ENCODE results near the gene IKZF2.

DNA sequence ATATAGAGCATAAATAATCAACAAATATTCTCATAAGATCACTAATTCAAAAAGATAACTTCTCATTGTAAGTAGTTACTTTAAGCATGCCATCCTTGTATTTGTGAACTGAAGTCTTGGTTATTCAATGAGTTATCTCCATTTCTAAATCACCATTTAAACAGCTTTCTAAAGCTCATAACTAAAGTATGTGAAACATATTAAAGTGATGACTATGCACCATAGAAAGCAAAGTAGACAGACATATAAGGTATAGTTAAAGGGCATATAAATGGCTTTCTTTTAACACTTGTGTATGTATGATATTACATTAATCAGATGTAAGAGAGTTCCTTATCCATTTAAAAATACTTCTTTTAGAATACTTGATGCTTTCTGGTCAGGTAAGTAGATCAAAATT is 83.5 kb downstream of the IKZF2 start:
- TF ChIP-seq, protein P1, sequence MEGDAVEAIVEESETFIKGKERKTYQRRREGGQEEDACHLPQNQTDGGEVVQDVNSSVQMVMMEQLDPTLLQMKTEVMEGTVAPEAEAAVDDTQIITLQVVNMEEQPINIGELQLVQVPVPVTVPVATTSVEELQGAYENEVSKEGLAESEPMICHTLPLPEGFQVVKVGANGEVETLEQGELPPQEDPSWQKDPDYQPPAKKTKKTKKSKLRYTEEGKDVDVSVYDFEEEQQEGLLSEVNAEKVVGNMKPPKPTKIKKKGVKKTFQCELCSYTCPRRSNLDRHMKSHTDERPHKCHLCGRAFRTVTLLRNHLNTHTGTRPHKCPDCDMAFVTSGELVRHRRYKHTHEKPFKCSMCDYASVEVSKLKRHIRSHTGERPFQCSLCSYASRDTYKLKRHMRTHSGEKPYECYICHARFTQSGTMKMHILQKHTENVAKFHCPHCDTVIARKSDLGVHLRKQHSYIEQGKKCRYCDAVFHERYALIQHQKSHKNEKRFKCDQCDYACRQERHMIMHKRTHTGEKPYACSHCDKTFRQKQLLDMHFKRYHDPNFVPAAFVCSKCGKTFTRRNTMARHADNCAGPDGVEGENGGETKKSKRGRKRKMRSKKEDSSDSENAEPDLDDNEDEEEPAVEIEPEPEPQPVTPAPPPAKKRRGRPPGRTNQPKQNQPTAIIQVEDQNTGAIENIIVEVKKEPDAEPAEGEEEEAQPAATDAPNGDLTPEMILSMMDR (conservative IDR thresholded peaks at IDR 0.05; ENCODE audit: low read length): no peak
- TF ChIP-seq EZH2phosphoT487 (IDR thresholded peaks at IDR 0.05; ENCODE audit: borderline replicate concordance, low read depth, low read length): no peak

Data from OCI-LY7 (cell line).